ENCODE measurements around the gene KCNAB1. TPM values are rescaled to one million over a fixed set of nuclear protein-coding genes. Genes with fewer than 3 reads are reported as not detected.
"Not testable (repeated sequence)": the region's sequence is repeated elsewhere in the genome, so short reads cannot be mapped to it uniquely, and the experiment has no call there.

KCNAB1 gene
- under 1 TPM; 0.49 to 0.81 TPM for total RNA-seq
- 0.36 TPM for polyA plus RNA-seq (2013, experiment 1 of 2)
- 0.50 TPM for polyA plus RNA-seq (2013, experiment 2 of 2)
- long read RNA-seq, experiment 1 = 0 reads
- long read RNA-seq, experiment 2, partial matches to known transcripts = 0 of 1 reads
- long read RNA-seq, experiment 2, other reads (novel, unspliced or antisense) = 1 of 1 reads
- long read RNA-seq, experiment 3, full-length matches to known transcripts = 2 of 6 reads
- long read RNA-seq, experiment 3, partial matches to known transcripts = 0 of 6 reads
- long read RNA-seq, experiment 3, other reads (novel, unspliced or antisense) = 4 of 6 reads
- long read RNA-seq, experiment 4, partial matches to known transcripts = 0 of 1 reads
- long read RNA-seq, experiment 4, other reads (novel, unspliced or antisense) = 1 of 1 reads

DNA sequence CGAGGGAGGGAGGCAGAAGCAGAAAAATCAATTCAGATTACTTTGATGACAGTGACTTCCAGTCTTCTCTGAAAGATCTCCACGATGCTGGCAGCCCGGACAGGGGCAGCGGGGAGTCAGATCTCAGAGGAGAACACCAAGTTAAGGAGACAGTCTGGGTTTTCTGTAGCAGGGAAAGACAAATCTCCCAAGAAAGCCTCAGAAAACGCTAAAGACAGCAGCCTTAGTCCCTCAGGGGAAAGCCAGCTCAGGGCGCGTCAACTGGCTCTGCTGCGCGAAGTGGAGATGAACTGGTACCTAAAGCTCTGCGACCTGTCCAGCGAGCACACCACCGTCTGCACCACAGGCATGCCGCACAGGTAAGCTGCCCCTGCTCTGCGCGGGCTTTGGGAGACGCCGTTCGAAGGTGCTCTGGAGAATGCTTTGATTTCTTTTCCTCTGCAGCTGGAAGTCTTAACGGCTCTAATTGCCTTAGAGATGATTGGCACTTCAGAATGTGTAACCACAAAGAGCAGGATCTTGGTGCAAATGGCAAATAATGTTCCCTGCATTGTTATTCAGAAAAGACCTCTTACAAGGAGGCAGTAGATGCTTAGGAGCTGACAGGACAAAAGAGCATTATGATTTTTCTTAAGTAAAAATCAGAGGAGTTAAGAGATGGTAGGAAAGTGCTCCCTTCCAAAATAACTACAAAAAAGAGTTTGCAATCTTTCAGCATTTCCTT, at the start of gene KCNAB1:
Gene KCNAB1 (plus strand): TSS at position 51 of the 724 bp plus-strand sequence.
- H3K4me3 ChIP-seq (ENCODE audit: low read length) = no peak within 1 kb of the TSS
- no peaks in the 10 kb centered on the region for H3K9me3 Mint-ChIP-seq
- DNase-seq = peak; percentile 62
- TF ChIP-seq, protein P1, sequence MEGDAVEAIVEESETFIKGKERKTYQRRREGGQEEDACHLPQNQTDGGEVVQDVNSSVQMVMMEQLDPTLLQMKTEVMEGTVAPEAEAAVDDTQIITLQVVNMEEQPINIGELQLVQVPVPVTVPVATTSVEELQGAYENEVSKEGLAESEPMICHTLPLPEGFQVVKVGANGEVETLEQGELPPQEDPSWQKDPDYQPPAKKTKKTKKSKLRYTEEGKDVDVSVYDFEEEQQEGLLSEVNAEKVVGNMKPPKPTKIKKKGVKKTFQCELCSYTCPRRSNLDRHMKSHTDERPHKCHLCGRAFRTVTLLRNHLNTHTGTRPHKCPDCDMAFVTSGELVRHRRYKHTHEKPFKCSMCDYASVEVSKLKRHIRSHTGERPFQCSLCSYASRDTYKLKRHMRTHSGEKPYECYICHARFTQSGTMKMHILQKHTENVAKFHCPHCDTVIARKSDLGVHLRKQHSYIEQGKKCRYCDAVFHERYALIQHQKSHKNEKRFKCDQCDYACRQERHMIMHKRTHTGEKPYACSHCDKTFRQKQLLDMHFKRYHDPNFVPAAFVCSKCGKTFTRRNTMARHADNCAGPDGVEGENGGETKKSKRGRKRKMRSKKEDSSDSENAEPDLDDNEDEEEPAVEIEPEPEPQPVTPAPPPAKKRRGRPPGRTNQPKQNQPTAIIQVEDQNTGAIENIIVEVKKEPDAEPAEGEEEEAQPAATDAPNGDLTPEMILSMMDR (conservative IDR thresholded peaks at IDR 0.05) = no peak
- H3K9ac ChIP-seq (ENCODE audit: extremely low read depth, low read length, poor library complexity, severe bottlenecking) = no peak within 1 kb of the TSS
- no peak within 1 kb of the TSS for H3K27ac Mint-ChIP-seq
- H3K4me1 Mint-ChIP-seq = peaks cover 8% of the 10 kb centered on the region
- 82 to 84% methylated on average over 17 to 19 of the region's 19 CpGs for WGBS, 2 experiments (ENCODE audit: insufficient coverage in 1 of 2, insufficient read length in 1 of 2)
- H3K27me3 Mint-ChIP-seq (ENCODE audit: insufficient read depth) = peaks cover 19% of the 10 kb centered on the region
- H3K9me3 ChIP-seq (ENCODE audit: control insufficient read depth, low read length) = no peaks in the 10 kb centered on the region
- H3K36me3 Mint-ChIP-seq (ENCODE audit: low read depth) = no peaks in the 10 kb centered on the region
- no peaks in the 10 kb centered on the region for H3K36me3 ChIP-seq (ENCODE audit: control insufficient read depth, insufficient read depth, low read length)
- H3K4me1 ChIP-seq (ENCODE audit: control insufficient read depth, insufficient read depth, low read length) = no peaks in the 10 kb centered on the region
- H3K27ac ChIP-seq (ENCODE audit: low read depth, low read length) = no peak within 1 kb of the TSS
- peaks cover 8% of the 10 kb centered on the region for H3K27me3 ChIP-seq (ENCODE audit: control insufficient read depth, insufficient read depth, low read length, poor library complexity, severe bottlenecking)
- no peak within 1 kb of the TSS for H3K4me3 Mint-ChIP-seq

DNA sequence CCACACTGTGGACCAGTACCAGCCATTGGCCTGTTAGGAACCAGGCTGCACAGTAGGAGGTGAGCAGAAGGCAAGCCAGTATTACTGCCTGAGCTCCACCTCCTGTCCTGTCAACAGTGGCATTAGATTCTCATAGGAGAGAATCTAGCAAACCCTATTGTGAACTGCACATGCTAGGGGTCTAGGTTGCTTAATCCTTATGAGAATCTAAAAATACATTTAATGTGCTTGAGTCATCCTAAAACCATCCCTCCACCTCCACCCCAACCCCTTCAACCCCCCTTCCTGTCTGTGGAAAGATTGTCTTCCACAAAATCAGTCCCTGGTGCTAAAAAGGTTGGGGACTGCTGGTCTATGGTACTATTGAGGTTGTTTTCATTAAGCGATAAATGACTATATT, 49.3 kb upstream of the KCNAB1 start:
- H3K36me3 Mint-ChIP-seq (ENCODE audit: low read depth) = no peaks in the 10 kb centered on the region
- Histone ChIP-seq H3K4me1 (ENCODE audit: control insufficient read depth, insufficient read depth, low read length) (no peaks in the 10 kb centered on the region), H3K27ac (ENCODE audit: low read depth, low read length) (no peak overlapping the region), H3K4me3 (ENCODE audit: low read length) (no peak overlapping the region), H3K9ac (ENCODE audit: extremely low read depth, low read length, poor library complexity, severe bottlenecking) (no peak overlapping the region), H3K27me3 (ENCODE audit: control insufficient read depth, insufficient read depth, low read length, poor library complexity, severe bottlenecking) (no peaks in the 10 kb centered on the region), H3K9me3 (ENCODE audit: control insufficient read depth, low read length) (no peaks in the 10 kb centered on the region), H3K36me3 (ENCODE audit: control insufficient read depth, insufficient read depth, low read length) (no peaks in the 10 kb centered on the region)
- TF ChIP-seq, protein P1 (conservative IDR thresholded peaks at IDR 0.05) = no peak
- no CpG with 5 or more reads among the region's 1 CpG for WGBS, 2 experiments (ENCODE audit: insufficient coverage in 1 of 2, insufficient read length in 1 of 2)
- no peaks in the 10 kb centered on the region for H3K4me1 Mint-ChIP-seq
- H3K27me3 Mint-ChIP-seq (ENCODE audit: insufficient read depth) = peaks cover 2% of the 10 kb centered on the region
- no peak for DNase-seq
- peaks cover 9% of the 10 kb centered on the region for H3K9me3 Mint-ChIP-seq
- H3K4me3 Mint-ChIP-seq = no peak overlapping the region
- no peak overlapping the region for H3K27ac Mint-ChIP-seq

DNA sequence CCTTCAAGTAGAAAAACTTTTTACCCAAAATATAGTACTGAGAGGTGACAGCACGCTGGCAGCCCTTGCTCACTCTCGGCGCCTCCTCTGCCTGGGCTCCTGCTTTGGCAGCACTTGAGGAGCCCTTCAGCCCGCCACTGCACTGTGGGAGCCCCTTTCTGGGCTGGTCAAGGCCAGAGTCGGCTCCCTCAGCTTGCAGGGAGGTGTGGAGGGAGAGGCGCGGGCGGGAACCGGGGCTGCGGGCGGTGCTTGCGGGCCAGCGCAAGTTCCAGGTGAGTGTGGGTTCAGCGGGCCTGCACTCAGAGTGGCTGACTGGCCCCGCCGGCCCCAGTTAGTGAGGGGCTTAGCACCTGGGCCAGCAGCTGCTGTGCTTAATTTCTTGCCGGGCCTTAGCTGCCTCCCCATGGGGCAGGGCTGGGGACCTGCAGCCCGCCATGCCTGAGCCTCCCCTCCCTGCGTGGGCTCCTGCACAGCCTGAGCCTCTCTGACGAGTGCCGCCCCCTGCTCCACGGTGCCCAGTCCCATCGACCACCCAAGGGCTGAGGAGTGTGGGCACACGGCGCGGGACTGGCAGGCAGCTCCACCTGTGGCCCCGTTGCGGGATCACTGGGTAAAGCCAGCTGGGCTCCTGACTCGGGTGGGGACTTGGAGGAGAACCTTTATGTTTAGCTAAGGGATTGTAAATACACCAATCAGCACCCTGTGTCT, 47.3 kb upstream of the KCNAB1 start:
- not testable (repeated sequence) for DNase-seq; H3K27ac ChIP-seq (ENCODE audit: low read depth, low read length); H3K36me3 ChIP-seq (ENCODE audit: control insufficient read depth, insufficient read depth, low read length); H3K27me3 ChIP-seq (ENCODE audit: control insufficient read depth, insufficient read depth, low read length, poor library complexity, severe bottlenecking); H3K4me3 Mint-ChIP-seq; H3K4me3 ChIP-seq (ENCODE audit: low read length); H3K36me3 Mint-ChIP-seq (ENCODE audit: low read depth); H3K4me1 ChIP-seq (ENCODE audit: control insufficient read depth, insufficient read depth, low read length); H3K27me3 Mint-ChIP-seq (ENCODE audit: insufficient read depth); H3K4me1 Mint-ChIP-seq; H3K27ac Mint-ChIP-seq; H3K9me3 Mint-ChIP-seq; H3K9me3 ChIP-seq (ENCODE audit: control insufficient read depth, low read length); H3K9ac ChIP-seq (ENCODE audit: extremely low read depth, low read length, poor library complexity, severe bottlenecking)
- WGBS, 2 experiments (ENCODE audit: insufficient coverage in 1 of 2, insufficient read length in 1 of 2) = 87 to 95% methylated on average over 10 to 29 of the region's 29 CpGs

All from endodermal cell (in vitro differentiated cells).